Caki2 (cell line): Measurements from ENCODE around the gene LMLN. TPM values are rescaled to one million over a fixed set of nuclear protein-coding genes. Genes with fewer than 3 reads are reported as not detected.
"Not testable (repeated sequence)": the region's sequence is repeated elsewhere in the genome, so short reads cannot be mapped to it uniquely, and the experiment has no call there.

Experiments
- DNase-seq: peaks from one replicate; pipeline ENCODE4 v3.0.0-alpha.2; 2015; ENCODE audit warnings: low read depth
- in situ Hi-C: cut with HindIII; loops from 2 replicates; pipeline ENCODE4 v1.10.0; 2016; ENCODE audit warnings: low sequenced_read_pairs, low pct_unique_long_range_greater_than_20kb, mixed read lengths
- total RNA-seq: library from RNA; depleted of rRNA; stranded (reverse); fragments of >200 nt; shearing (Covaris generic); gene quantifications from 2 replicates; pipeline ENCODE4 v1.2.3, GENCODE V29; 2014; ENCODE audit warnings: low replicate concordance; rRNA removed

LMLN gene
- total RNA-seq, result 0.23 and 1.3 TPM in 2 replicates

GRCh38 chr3:197959891-197960693, at the start of gene LMLN:
LMLN (plus strand) TSS chr3:197960217; CDS start chr3:197960246, 29 bp downstream.
- peak; percentile 97 for DNase-seq
- in situ Hi-C loops, result no loop called here

GRCh38 chr3:197912741-197913476, 47.1 kb upstream of the LMLN start:
- in situ Hi-C loops, result no loop called here
- no peak for DNase-seq

GRCh38 chr3:197913641-197914380, 46.2 kb upstream of the LMLN start:
- in situ Hi-C loops, result no loop called here
- DNase-seq, result no peak

GRCh38 chr3:197921429-197922275, 38.4 kb upstream of the LMLN start:
- in situ Hi-C loops, DNase-seq: not testable (repeated sequence)

GRCh38 chr3:197926418-197926817, 33.6 kb upstream of the LMLN start:
- no peak for DNase-seq
- in situ Hi-C loops, result no loop called here

GRCh38 chr3:197927578-197927977, 32.4 kb upstream of the LMLN start:
- in situ Hi-C loops, DNase-seq: not testable (repeated sequence)

GRCh38 chr3:197936819-197937384, 23.1 kb upstream of the LMLN start:
- in situ Hi-C loops, result no loop called here
- DNase-seq, result no peak

- no peak for DNase-seq
- in situ Hi-C loops, result no loop called here
These were observed 19.2 kb upstream of the LMLN start for GRCh38 chr3:197940745-197941384.

GRCh38 chr3:197942956-197943556, 17.0 kb upstream of the LMLN start:
- DNase-seq, result no peak
- in situ Hi-C loops, result no loop called here

- no peak for DNase-seq
- in situ Hi-C loops, result no loop called here
These were observed 10.7 kb upstream of the LMLN start for GRCh38 chr3:197949191-197949777.

- peak; percentile 94 for DNase-seq
- in situ Hi-C loops, result no loop called here
These were observed 10.0 kb upstream of the LMLN start, which contains the start of gene RPL35A for GRCh38 chr3:197949778-197950676. RPL35A (plus strand) TSS chr3:197950190; CDS start chr3:197950968, 778 bp downstream.

GRCh38 chr3:197950677-197951061, 9.3 kb upstream of the LMLN start:
- DNase-seq, result no peak
- in situ Hi-C loops, result no loop called here

GRCh38 chr3:197951392-197951990, 8.5 kb upstream of the LMLN start:
- no peak for DNase-seq
- in situ Hi-C loops, result no loop called here

- DNase-seq, result no peak
- in situ Hi-C loops, result no loop called here
These were observed 7.6 kb upstream of the LMLN start for GRCh38 chr3:197952440-197952839.

GRCh38 chr3:197953325-197953724, 6.7 kb upstream of the LMLN start:
- in situ Hi-C loops, result no loop called here

More at GRCh38 chr3:197953325-197953724, 6.7 kb upstream of the LMLN start:
- no peak for DNase-seq
